Caco-2 (cell line): ENCODE results near the gene CHST2. TPM values are rescaled to one million over a fixed set of nuclear protein-coding genes. Genes with fewer than 3 reads are reported as not detected.

Source experiments
- BruUV-seq: library from RNA; stranded (reverse); fragments of 400-500 nt; replicated peaks from 2 replicates; lab custom pipeline; 2021; lab: Mats Ljungman, UMichigan
- CTCF ChIA-PET: fragments of 300-600 bp; sonication (Branson Sonifier 250); formaldehyde crosslinking; loops from one replicate; lab custom pipeline; 2022; ENCODE audit warnings: antibody characterized with exemption; lab: Charles Lee
- POLR2A ChIA-PET: fragments of 300-600 bp; sonication (Branson Sonifier 250); formaldehyde crosslinking; loops from one replicate; lab custom pipeline; 2022; ENCODE audit warnings: antibody characterized with exemption; lab: Charles Lee
- DNase-seq, 2 experiments: peaks; one replicate each; pipeline versions ENCODE4 v3.0.0 to v3.0.0-alpha.2; 2020 to 2022
- H3K27me3 ChIP-seq: replicated peaks from 2 replicates; pipeline ENCODE4 v1.6.0; 2011; ENCODE audit warnings: low read length; ENCODE audit not compliant: control insufficient read depth, insufficient read depth
- H3K36me3 ChIP-seq: 2 replicates; pipeline ENCODE4 v1.5.1; 2011; ENCODE audit warnings: low read length; ENCODE audit not compliant: control insufficient read depth, insufficient read depth
- H3K4me1 ChIP-seq: fragments of 250-450 bp; sonication (Bioruptor Pico); 2 replicates; pipeline ENCODE4 v1.5.1; 2020; ENCODE audit warnings: mild to moderate bottlenecking
- H3K4me3 ChIP-seq: 2 replicates; pipeline ENCODE4 v1.5.1; 2011; ENCODE audit warnings: low read depth, mild to moderate bottlenecking, control low read depth, low read length
- H3K9me3 ChIP-seq: fragments of 250-450 bp; sonication (Bioruptor Pico); 2 replicates; pipeline ENCODE4 v1.5.1; 2020; ENCODE audit warnings: mild to moderate bottlenecking, moderate library complexity
- H3K27ac Mint-ChIP-seq: one replicate; pipeline ENCODE4 v1.8.0; 2022; ENCODE audit warnings: mixed read lengths; ENCODE audit not compliant: unreplicated experiment
- H3K27me3 Mint-ChIP-seq: one replicate; pipeline ENCODE4 v1.8.0; 2022; ENCODE audit warnings: mixed read lengths; ENCODE audit not compliant: insufficient read depth, unreplicated experiment
- H3K36me3 Mint-ChIP-seq: one replicate; pipeline ENCODE4 v1.8.0; 2022; ENCODE audit warnings: mild to moderate bottlenecking, mixed read lengths; ENCODE audit not compliant: insufficient read depth, unreplicated experiment
- H3K4me1 Mint-ChIP-seq: one replicate; pipeline ENCODE4 v1.8.0; 2022; ENCODE audit warnings: low read depth, mixed read lengths; ENCODE audit not compliant: unreplicated experiment
- H3K4me3 Mint-ChIP-seq: one replicate; pipeline ENCODE4 v1.8.0; 2022; ENCODE audit warnings: mild to moderate bottlenecking, moderate library complexity, mixed read lengths; ENCODE audit not compliant: unreplicated experiment
- H3K9me3 Mint-ChIP-seq: one replicate; pipeline ENCODE4 v1.8.0; 2022; ENCODE audit warnings: mixed read lengths; ENCODE audit not compliant: unreplicated experiment
- intact Hi-C: fragments of 100-400 bp; cut with micrococcal nuclease; formaldehyde crosslinking; loops from one replicate; pipeline ENCODE4 v1.10.0; 2022; ENCODE audit not compliant: unreplicated experiment
- total RNA-seq: library from RNA; stranded (reverse); gene quantifications from 2 replicates; pipeline ENCODE4 v1.2.3, GENCODE V29; 2022
- TF ChIP-seq, protein P1 (sequence below), 2 experiments: fragments of 200-600 bp in 1 of 2; IDR thresholded peaks; 1 replicate in 1 of 2; 2 replicates in 1 of 2; pipeline versions ENCODE4 v1.5.1 to v1.8.0; 2011 to 2022; ENCODE audit warnings: antibody characterized with exemption in 1 of 2, control low read depth in 1 of 2, inconsistent platforms in 1 of 2, low read depth in 1 of 2, low read length in 1 of 2, mild to moderate bottlenecking in 1 of 2, moderate library complexity in 1 of 2; ENCODE audit not compliant: insufficient read depth in 1 of 2, severe bottlenecking in 1 of 2, unreplicated experiment in 1 of 2

Gene CHST2
- total RNA-seq, 1 experiment from 2014 or later: not detected

DNA sequence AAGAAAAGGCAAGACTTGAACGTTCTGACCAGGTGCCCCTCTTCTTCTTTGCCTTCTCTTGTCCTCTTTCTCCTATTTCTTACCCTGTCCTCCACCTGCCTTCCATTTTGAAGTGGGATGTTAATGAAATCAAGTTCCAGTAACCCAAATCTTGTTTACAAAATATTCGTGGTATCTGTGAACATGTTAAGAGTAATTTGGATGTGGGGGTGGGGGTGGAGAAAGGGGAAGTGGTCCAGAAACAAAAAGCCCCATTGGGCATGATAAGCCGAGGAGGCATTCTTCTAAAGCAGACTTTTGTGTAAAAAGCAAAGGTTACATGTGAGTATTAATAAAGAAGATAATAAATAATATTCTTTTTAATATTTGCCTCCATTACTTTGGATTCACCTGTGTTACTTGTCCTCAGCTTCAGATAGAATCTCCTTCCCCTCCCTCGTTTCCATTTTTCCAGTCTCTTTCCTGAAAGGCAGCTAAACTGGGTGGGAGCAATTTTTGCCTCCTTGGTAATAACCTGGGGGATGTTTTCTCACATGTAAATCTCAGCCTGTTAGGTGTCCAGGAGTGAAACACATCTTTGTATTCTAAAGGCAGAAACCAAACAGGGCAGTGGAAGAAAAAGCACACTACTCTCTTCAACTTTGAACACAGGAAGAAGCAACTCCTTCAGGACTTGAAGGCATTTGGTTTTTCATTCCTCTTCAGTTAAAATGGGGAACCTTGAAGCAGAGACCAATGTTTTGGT is 3.2 kb downstream of the CHST2 start:
- no peaks in the 10 kb centered on the region for H3K36me3 Mint-ChIP-seq
- no peaks in the 10 kb centered on the region for H3K9me3 Mint-ChIP-seq
- TF ChIP-seq, protein P1, sequence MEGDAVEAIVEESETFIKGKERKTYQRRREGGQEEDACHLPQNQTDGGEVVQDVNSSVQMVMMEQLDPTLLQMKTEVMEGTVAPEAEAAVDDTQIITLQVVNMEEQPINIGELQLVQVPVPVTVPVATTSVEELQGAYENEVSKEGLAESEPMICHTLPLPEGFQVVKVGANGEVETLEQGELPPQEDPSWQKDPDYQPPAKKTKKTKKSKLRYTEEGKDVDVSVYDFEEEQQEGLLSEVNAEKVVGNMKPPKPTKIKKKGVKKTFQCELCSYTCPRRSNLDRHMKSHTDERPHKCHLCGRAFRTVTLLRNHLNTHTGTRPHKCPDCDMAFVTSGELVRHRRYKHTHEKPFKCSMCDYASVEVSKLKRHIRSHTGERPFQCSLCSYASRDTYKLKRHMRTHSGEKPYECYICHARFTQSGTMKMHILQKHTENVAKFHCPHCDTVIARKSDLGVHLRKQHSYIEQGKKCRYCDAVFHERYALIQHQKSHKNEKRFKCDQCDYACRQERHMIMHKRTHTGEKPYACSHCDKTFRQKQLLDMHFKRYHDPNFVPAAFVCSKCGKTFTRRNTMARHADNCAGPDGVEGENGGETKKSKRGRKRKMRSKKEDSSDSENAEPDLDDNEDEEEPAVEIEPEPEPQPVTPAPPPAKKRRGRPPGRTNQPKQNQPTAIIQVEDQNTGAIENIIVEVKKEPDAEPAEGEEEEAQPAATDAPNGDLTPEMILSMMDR (IDR thresholded peaks at IDR 0.05; ENCODE audit: insufficient read depth in 1 of 2, low read depth in 1 of 2, low read length in 1 of 2, severe bottlenecking in 1 of 2, unreplicated experiment in 1 of 2): no peak
- Histone ChIP-seq H3K4me3 (no peak overlapping the region), H3K27me3 (no peaks in the 10 kb centered on the region; the same call in 1 of the 2 replicates), H3K36me3 (no peaks in the 10 kb centered on the region), H3K4me1 (no peaks in the 10 kb centered on the region), H3K9me3 (no peaks in the 10 kb centered on the region; the same call in 1 of the 2 replicates)
- CTCF ChIA-PET: no interaction called here
- no peak overlapping the region for H3K4me3 Mint-ChIP-seq
- BruUV-seq: no TSS peak
- intact Hi-C loops: no loop called here
- H3K27ac Mint-ChIP-seq: no peak overlapping the region
- H3K4me1 Mint-ChIP-seq: no peaks in the 10 kb centered on the region
- POLR2A ChIA-PET: interaction anchor here (0.7 kb wide), 1 partner anchor 237 kb away, joined by 3 read pairs; no protein-coding TSS in a partner anchor
- no peak for DNase-seq
- peaks cover 27% of the 10 kb centered on the region for H3K27me3 Mint-ChIP-seq

DNA sequence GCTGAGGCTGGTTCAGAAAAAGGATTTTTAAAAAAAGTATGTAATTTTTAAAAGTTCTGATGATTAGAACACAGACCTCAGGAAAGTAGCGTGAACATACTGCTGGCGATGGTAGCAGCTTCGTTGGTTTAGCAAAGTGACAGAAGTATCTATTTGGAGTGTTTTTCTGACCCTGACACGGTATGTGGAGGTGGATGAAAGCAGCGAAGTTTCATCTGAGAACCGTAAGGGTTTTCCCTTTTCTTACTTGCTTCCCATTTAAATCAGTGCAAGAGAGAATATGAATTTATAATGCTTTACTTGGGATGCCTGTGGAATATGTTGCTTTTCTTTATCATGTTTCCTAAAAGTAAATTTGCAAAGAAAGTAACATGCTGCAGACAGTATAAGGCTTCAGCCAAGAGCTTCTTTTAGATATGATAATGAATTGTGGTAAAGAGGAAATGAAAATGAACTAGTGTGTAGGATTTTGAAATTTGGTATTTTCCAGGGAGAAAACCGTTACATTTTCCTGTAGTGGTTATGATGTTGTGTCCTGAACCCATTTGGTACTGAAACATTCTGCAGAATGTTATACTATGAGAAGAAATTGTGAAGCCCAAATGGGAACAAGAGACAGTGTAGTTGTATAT is 3.9 kb downstream of the CHST2 start:
- Histone ChIP-seq H3K27me3 (no peaks in the 10 kb centered on the region; the same call in 1 of the 2 replicates), H3K9me3 (no peaks in the 10 kb centered on the region; the same call in 1 of the 2 replicates), H3K36me3 (no peaks in the 10 kb centered on the region), H3K4me3 (no peak overlapping the region), H3K4me1 (no peaks in the 10 kb centered on the region)
- intact Hi-C loops: no loop called here
- TF ChIP-seq, protein P1 (IDR thresholded peaks at IDR 0.05; ENCODE audit: insufficient read depth in 1 of 2, low read depth in 1 of 2, low read length in 1 of 2, severe bottlenecking in 1 of 2, unreplicated experiment in 1 of 2): no peak
- H3K36me3 Mint-ChIP-seq: no peaks in the 10 kb centered on the region
- H3K4me1 Mint-ChIP-seq: no peaks in the 10 kb centered on the region
- peaks cover 27% of the 10 kb centered on the region for H3K27me3 Mint-ChIP-seq
- H3K4me3 Mint-ChIP-seq: no peak overlapping the region
- CTCF ChIA-PET: no interaction called here
- no peak overlapping the region for H3K27ac Mint-ChIP-seq
- DNase-seq: no peak
- POLR2A ChIA-PET: no interaction called here
- no TSS peak for BruUV-seq
- H3K9me3 Mint-ChIP-seq: no peaks in the 10 kb centered on the region

DNA sequence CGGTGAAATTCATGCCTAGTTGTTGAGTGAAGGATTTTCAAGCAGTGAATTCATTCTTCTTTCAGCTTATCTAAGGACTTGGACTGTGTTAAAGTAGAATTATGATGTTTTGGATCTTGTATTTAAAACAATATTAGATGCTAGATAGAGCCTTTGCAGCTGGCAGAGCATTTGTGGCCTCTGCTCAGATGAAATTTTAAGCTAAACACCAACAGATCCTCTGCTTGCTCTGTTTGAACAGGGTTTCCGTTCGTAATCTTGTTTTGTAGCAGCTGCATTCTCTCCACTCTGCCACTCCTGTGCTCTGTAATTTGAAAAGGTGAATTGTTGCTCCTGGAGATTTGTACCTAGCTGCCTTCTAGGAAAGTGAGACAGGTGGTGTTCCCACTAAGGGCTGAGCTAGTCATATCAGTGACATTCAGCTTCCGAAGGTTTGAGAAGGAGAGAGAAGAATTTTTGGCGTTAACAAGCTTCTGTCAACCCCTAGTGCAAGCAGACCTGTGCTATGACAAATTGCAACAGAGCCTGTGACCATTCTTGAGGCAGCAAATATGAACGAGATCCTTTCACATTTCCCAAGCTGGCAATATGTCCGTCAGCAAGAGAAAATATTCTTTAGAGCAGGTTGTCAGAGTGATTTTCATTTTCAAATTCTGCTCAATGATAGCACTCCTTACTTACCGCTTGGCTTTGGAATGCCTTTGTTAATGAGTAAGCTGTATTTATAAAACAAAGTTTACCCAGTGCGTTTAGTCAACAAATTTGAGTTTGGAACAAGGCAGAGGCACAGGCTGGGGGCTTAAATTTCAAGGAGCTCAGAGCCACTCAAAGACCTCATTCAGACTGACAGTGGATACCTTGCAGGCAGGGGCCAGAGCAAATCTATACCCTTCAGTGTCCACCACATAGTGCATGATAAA is 5.3 kb downstream of the CHST2 start:
- Mint-ChIP-seq H3K9me3 (no peaks in the 10 kb centered on the region), H3K4me3 (no peak overlapping the region), H3K36me3 (no peaks in the 10 kb centered on the region), H3K27ac (no peak overlapping the region), H3K27me3 (peaks cover 26% of the 10 kb centered on the region), H3K4me1 (no peaks in the 10 kb centered on the region)
- Histone ChIP-seq H3K4me1 (no peaks in the 10 kb centered on the region), H3K27me3 (no peaks in the 10 kb centered on the region), H3K9me3 (no peaks in the 10 kb centered on the region; the same call in 1 of the 2 replicates), H3K36me3 (no peaks in the 10 kb centered on the region), H3K4me3 (no peak overlapping the region)
- POLR2A ChIA-PET: no interaction called here
- BruUV-seq: no TSS peak
- intact Hi-C loops: no loop called here
- TF ChIP-seq, protein P1 (IDR thresholded peaks at IDR 0.05; ENCODE audit: insufficient read depth in 1 of 2, low read depth in 1 of 2, low read length in 1 of 2, severe bottlenecking in 1 of 2, unreplicated experiment in 1 of 2): no peak
- DNase-seq: no peak
- CTCF ChIA-PET: no interaction called here
